HG02763 (cell line): Measurements from ENCODE around the gene LRRC47.

Source experiments
- ATAC-seq: cut with Tn5 transposase; IDR thresholded peaks from one replicate; pipeline ENCODE4 v1.9.1; 2021; ENCODE audit warnings: mild to moderate bottlenecking, moderate library complexity; ENCODE audit not compliant: unreplicated experiment

The LRRC47 gene

DNA sequence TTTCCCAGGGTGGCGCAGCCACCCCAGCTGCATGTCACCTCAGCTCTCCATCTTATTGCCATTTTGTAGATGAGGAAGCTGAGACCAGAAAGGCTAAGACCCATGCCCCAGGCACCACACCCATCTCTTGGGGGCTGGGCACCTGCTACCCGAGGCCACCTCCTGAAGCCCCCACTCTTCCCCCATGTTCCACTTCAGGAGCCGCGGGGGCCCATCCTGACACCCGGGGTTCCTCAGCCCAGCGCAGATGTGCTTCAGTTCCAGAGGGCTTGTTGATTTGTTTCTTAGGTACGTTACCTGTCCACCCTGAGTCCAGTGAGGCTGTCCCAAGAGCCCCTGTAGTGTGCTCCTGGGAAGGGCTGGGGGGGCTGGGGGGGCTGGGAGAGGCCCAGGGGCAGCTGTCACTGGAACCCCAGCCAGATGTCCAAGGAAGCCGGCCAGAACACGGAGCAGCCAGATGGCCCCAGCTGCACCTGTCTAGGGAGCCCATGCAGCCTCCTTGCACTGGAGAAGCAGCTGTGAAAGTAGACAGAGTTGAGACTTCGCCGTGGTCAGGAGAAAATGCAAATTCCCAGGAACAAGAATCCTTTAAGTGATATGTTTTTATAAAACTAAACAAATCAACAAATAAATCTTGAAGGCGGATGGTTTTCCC, 61.1 kb downstream of the LRRC47 start:
- no peak for ATAC-seq

DNA sequence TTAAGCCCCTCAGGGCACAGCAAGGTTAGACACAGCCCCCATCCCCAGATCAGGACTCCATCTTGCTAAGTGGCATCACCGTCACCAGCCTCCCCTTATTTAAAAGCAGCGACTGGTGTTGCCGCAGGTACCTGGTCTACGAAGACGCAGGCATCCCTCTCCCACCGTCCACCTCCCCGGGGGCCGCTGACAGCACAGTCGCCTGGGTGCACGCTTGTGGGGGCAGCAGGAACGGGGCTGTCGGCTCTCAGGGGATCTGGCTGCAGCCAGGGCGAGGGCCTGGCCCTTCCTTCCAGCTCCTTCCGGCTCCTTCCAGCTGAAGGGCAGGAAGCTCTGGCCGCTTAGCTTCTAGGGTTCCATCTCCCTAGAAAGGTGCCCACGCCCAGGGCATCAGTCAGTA, 61.7 kb downstream of the LRRC47 start:
- ATAC-seq: no peak

DNA sequence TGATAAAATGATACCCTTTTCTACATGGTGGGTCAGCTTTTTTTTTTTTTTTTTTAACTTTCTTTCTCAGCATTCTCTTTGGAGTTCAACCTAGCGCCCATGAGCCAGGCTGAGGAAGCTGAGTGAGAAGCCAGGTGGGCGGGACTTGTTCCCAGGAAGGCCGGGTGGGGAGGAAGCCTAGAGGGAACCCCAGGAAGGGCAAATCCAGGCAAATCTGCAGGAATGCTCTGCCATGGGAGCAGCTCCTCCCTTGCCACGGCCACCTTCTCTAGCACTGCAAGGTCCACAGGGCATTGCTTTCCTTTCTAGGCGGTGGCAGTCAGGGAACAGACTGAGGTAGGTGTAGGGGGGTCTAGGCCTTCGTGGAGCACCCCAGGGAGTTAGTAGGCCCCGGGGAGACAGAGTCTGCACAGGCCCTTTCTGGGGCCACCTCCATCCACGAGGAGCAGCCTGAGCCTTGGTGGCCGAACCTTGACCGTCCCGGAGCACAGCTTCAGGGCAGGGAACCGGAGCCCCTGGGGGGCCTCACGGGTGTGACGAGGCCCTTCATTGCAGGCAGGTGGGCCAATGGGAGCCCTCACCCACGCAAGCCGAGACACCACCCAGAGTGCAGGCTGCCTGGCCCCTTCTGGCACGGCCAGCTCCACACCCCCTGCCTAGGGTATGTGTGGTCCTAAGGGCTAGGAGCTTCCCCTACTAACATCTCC, 62.3 kb downstream of the LRRC47 start:
- no peak for ATAC-seq

DNA sequence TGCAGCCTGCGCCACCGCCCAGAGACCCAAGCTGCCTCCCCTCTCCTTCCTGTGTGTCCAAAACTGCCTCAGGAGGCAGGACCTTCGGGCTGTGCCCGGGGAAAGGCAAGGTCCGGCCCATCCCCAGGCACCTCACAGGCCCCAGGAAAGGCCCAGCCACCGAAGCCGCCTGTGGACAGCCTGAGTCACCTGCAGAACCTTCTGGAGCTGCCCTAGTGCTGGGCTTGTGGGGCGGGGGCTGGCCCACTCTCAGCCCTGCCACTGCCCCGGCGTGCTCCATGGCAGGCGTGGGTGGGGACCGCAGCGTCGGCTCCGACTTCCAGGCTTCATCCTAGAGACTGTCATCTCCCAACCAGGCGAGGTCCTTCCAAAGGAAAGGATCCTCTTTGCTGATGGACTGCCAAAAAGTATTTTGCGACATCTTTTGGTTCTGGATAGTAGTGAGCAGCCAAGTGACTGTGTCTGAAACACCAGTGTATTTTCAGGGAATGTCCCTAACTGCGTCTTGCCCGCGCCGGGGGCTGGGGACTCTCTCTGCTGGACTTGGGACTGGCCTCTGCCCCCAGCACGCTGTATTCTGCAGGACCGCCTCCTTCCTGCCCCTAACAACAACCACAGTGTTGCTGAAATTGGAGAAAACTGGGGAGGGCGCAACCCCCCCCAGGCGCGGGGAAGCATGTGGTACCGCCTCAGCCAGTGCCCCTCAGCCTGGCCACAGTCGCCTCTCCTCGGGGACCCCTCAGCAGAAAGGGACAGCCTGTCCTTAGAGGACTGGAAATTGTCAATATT, 63.0 kb downstream of the LRRC47 start:
- no peak for ATAC-seq

DNA sequence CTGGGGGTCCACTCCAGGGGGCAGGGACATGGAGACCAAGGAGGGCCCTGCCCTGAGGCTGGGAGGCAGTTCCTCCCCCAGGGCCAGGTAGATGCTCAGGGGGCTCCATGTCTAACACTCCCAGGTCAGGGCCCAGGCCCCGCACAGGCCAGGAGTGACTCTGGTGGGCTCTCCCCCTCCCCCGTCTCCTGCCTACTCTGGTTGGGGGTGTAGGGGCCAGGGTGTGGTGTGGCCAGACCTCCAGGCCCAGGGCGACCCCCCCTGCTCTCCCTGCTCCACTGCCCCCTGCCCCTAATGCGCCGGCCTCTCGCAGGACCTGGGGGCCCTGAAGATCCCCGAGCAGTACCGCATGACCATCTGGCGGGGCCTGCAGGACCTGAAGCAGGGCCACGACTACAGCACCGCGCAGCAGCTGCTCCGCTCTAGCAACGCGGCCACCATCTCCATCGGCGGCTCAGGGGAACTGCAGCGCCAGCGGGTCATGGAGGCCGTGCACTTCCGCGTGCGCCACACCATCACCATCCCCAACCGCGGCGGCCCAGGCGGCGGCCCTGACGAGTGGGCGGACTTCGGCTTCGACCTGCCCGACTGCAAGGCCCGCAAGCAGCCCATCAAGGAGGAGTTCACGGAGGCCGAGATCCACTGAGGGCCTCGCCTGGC, 63.7 kb downstream of the LRRC47 start:
- no peak for ATAC-seq

DNA sequence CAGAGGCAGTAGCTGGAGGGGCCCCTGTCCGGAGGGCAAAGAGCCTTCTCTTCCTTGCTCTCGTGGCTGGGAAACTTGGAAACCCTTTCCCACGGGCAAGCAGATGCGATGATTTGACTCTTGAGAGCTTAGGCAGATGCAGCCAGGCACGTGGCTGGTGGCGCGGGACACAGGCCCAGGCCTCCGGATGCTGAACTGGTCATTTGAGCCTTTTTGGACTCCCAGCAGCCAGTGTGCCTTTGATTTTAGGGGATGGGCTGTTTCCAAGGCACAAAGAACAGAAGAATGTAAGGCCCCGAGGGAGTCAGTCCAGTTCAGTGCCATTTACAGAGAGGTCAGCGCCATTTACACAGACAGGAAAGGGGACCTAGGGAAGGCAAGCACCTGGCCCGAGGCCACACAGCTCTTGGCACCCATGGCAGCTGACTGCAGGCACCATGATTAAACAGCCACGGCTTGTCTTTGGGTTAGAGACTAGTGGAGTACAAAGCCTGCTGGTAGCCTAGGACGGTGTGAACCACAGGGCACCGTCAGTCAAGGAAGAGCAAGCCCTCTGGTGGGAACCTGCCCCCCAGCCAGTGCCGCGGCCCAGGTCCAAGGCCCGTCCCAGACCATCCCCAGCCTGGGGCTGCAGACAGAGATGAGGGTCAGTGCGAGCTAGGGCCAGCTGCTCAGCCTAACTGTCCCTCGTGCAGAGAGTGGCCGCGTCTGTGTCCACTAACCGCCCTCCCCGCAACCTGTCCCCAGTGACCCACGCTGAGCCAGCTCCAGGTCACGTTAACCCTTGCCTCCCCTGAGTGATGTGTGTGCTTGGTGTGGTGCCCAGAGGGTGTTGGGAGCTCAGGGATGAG, 64.5 kb downstream of the LRRC47 start:
- ATAC-seq: no peak

DNA sequence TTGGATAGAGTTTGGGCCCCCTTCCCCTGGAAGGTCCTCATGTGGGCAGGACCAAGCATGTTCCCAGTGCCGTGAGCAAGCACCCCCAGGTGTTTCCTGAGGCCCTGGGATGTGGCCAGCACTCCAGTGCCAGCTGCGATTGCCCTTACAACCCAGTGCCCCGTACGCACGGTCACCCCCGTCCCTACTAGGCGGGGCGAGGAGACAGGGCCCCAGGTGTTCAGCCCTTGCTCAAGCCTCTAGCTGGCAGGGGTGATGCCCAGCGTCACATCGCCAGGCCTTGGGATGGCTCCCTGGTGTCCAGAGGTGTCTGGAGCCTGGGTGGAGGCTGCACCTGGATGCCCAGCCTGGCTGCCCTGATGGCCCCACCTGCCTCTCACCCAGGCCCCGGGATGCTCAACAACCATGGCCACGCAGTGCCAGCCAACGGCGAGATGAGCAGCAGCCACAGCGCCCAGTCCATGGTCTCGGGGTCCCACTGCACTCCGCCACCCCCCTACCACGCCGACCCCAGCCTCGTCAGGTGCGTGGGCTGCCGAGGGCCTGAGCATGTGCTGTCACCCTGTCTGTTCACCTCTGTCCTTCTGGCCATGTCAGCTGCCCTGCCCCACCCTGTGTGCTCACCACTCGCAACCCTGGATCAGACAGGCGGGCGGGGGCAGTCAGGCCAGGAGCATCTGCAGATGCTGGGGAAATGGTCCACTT, 65.6 kb downstream of the LRRC47 start:
- ATAC-seq: no peak

DNA sequence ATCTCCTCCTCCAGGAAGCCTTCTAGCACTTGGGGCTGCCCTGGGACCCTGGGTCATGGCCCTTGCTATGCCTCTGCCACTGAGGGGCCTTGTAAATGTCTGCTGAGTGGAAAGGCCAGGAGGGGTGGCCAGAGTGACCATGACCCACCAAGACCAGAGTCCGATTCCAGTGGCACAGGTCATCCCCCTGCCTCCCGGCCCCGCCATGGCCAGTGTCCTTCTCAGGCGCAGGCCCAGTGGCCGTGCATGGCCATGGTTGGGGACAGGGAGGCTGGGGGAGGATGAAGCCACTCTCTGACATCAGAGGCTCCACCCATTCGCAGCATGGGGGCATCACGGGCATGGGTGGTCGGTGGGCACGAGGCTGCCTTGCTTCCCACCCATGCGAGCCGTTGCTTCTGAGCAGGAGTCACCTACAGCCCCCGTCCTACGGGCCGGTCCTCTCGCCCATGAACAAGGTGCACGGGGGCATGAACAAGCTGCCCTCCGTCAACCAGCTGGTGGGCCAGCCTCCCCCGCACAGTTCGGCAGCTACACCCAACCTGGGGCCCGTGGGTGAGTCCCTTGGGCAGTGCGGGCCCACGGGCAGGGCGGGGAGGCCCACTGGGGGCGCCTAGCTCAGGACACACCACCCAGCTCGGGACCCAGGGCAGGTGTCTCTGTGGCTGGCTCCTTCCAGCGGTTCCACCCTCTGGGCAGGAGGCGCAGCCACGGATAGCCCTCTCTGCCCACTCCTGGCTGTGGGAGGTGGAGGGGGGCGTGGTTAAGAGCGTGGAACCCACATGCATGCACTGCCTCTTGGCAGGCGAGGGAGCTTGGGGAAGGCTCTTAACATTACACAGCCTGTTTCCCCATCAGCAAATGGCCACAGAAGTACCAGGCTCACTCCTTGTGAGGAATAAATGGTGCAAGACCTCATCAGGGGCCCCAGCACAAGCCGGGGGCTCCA, 66.4 kb downstream of the LRRC47 start:
- no peak for ATAC-seq
